ENCODE measurements around the gene TGFB2. TPM values are rescaled to one million over a fixed set of nuclear protein-coding genes. Genes with fewer than 3 reads are reported as not detected.

Gene TGFB2
- polyA plus RNA-seq, 4 donors, result 10.0 to 32.2 (median 18.9) TPM

DNA sequence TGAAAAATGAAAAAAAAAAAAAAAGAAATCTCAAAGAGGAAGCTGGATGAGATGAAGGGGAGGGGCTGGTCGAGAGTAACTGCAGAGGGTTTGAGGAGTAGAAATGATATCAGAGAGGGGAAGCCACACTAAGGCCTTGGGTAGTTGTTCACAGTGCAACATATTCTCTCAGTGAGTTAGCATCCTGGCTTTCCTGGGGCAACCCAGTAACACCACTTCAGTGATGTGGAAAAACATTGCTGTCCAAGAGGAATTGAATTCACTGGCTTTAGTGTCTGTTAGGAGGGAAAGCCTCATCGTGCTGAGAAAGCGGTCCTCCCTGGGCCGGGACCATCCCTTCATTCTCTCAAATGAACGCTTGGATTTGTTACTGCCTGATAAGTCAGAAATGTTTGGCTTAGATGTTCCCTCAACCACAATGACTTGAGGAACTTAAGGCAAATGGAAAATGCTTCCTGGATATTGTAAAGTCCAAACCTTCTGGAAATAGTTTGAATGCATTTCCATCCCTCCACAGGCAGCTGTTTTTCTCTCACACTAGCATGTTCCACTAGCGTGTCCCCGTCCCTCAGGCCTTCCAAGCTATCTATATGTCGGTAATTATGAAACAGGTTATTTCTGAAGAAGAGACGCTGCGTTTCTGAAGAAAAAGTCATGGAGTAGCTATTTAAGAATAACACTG, 12.2 kb downstream of the TGFB2 start:
- no peak for DNase-seq (ENCODE audit: low read depth in 4 of 4, low spot score in 3 of 4)

DNA sequence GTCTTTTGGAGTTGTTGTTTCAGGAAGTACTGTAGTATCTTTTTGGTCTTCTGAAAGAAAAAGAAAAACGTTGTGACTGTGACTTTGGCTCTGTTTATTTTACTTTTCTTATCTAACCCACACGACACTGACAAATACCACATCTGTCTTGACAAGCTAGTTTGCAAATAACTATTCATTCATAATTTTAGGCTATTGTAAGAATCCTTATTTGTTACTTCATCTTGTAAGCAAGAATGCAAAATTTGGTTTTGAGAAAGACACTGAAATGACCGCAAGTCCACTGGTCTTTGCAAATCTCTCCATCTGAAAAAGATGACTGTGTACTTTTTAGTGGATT, 12.7 kb downstream of the TGFB2 start:
- DNase-seq (ENCODE audit: low read depth in 4 of 4, low spot score in 3 of 4), result no peak

DNA sequence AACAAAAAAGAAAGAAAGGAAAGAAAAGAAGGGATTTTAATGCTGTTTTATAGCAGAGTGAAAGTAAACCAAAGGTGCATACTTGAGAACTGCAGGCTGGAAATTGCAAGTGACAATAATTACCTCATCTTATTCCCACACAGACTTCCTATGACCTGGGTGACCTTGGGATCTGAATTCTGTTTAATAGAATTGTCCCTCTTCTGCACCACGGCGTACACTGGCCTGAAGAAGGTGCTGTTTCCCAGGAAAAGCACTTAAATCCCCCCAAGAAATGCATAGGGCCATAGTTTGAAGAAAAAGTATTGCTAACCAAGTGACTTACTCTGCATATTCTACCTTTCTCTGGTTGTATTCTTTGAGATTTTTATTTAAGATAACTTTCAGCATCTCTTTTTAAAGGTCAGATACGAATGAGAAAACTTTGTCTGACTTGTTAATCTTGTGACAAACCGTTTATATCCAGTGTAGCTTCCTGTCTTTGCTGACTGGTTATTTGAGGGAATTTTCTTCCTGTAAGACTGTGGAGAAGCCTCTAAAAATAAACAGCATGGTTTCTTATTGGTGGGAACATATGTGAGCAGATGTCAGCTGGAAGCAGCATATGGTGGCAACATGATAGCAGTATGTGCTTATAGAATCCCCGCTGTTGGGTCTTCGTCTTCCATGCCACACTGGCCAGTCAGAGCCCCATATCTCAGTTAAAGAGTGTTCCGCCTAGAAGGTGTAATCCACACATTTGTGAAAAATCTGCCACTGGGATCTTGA, 16.3 kb downstream of the TGFB2 start:
- DNase-seq (ENCODE audit: low read depth in 4 of 4, low spot score in 3 of 4), result no peak

- DNase-seq (ENCODE audit: low read depth in 4 of 4, low spot score in 3 of 4), result no peak
Observed at GRCh38 chr1:218362418-218363076, 17.4 kb downstream of the TGFB2 start.

- no peak for DNase-seq (ENCODE audit: low read depth in 4 of 4, low spot score in 3 of 4)
Observed at GRCh38 chr1:218363141-218363540, 18.0 kb downstream of the TGFB2 start.

DNA sequence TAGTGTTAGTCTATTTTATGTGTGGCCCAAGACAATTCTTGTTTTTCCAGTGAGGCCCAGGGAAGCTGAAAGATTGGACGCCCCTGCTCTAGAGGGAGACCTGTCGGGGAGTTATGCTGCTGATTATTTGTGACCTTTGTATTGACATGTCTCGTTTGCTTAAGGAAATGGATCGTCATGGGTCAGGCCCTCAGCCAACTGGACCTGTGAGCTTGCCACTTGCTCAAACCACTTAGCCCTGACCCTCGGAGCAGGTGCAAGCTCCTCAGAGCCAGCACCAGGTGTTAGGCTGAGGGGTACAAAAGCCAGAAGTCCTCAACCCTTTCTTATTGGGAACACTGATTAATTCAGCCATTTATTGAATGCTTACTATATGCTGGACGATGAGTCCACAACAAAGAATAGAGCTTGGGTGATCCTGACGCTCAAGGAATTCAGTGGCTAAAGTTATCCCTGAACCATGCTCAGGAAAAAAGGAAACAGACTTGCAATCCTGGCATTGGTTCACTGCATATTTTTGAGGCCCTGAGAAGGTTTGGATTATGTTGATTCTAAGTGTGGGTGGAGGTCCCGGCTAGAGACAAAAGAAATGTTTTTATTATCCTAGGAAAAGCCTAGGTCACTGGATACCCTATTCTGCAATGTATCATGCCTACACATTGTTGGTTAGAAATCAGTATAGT, 19.0 kb downstream of the TGFB2 start:
- no peak for DNase-seq (ENCODE audit: low read depth in 4 of 4, low spot score in 3 of 4)

DNA sequence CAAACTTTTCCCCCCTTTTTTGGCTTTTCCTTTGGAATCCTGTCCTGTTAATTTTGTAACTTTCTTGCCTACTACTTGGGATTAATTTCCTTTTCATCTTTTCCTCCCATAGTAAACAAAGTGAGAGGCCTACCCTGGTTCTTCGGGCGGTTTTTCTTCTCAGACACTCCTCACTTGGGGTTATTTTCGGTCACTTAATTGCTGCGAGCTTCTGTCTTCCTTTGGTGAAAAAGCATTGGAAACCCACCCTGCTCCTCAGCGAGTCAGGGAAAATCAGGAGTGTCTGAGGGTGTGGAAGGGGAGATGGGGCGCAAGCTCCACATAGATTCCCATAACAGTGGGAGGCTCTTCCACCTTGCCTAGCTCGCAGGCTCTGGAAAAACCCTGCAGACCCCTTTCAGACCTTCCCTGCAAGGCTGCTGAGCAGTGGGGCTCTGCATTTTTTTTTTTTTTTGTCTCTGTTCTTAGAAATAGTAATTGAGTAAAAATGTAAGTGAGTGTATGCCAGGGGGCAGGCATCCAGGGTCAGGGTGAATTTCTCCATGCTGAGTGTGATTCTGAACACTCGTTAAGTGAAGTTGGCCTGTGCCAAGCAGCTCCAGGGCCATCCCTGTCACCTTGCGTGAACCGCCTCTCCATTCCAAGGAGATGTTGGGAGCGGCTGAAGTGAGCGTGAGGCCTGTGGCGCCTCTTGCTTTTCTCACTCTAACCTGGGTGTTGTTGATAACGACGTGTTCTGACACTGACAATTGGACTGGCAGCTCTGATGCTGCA, 20.3 kb downstream of the TGFB2 start:
- no peak for DNase-seq (ENCODE audit: low read depth in 4 of 4, low spot score in 3 of 4)

DNA sequence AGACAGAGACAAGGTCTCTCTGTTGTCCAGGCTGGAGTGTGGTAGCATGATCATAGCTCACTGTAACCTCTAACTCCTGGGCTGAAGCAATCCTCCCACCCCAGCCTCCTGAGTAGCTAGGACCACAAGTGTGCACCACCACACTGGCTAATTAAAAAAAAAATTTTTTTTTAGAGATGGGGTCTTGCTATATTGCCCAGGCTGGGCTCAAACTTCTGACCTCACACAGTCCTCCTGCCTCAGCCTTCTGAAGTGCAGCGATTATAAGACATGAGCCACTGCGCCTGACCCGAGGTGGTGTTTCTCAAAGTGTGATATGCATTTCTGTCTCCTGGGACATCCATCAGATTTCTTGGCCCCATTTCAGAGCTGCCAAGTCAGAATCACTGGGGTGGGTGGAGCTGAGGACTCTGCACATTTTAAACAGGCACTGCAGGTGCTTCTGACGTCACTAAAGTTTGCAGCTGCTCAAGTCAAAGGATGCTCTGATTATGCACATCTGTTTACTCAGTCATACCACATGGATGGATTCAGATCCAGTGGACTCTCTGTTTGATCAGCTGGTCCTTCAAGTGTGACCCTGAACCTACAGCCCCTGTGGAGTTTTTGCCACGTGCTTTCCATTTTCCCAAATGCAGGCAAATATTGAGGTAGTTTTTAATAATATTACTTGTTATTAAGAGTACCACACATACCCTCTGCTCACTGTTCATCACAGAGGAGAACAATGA, 21.4 kb downstream of the TGFB2 start:
- DNase-seq (ENCODE audit: low read depth in 4 of 4, low spot score in 3 of 4), result no peak

DNA sequence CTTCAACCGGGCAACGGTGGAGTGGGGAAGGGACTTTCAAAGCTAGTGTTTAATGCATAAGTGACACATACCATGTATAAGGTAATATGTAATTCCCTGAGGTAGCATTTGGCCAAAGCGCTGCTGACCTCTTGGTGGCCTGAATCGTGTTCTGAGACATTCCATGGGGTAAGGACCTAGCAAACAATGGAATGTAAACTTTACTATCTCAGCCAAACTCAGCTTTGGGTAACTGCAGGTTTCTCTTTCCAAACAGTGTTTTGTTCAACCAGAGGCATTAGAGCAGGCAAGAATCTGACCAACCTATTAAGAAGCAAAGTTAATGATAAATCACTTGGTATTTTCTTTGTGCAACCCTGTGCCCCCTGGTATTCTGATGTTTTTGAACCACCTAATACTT, 22.0 kb downstream of the TGFB2 start:
- DNase-seq (ENCODE audit: low read depth in 4 of 4, low spot score in 3 of 4), result no peak

GRCh38 chr1:218368686-218369085, 23.6 kb downstream of the TGFB2 start:
- DNase-seq (ENCODE audit: low read depth in 4 of 4, low spot score in 3 of 4), result no peak

DNA sequence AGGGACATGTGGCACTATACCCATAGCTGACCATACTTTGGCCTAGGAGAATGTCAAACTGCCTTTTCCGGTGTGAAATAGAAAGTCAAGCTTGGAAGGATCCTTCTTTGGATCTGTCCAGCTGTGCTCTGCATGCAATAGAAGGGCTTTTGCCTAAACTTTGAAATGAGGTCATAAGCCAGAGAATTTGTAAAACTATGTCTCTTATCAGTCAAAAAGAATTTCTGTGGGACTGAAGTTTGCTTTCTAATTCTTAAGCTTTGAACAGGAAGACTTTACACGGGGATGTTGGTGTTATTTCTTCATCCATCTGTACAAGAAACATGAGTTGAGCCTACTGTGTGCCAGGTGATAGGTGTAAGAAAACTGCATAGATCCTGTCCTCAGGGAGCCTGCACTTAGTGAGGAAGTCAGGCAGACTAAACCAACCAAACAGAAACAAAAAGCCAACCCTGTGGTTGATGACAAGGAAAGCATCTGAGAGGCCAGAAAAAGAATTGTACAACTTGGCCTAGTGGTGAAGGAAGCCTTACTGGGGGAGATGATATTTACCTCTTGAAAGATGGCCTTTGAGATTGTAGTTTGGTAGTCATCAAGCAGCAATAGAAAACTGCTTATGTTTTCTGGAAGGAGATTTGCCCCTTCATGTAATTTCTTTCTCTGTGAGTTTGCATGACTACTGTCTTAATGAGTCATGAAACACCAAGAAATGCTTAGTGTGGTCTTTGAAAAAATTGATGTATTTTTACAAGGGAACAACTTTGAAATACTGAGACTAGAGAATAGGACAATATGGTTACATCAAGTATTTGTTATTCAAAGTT, 24.8 kb downstream of the TGFB2 start:
- no peak for DNase-seq (ENCODE audit: low read depth in 4 of 4, low spot score in 3 of 4)

DNA sequence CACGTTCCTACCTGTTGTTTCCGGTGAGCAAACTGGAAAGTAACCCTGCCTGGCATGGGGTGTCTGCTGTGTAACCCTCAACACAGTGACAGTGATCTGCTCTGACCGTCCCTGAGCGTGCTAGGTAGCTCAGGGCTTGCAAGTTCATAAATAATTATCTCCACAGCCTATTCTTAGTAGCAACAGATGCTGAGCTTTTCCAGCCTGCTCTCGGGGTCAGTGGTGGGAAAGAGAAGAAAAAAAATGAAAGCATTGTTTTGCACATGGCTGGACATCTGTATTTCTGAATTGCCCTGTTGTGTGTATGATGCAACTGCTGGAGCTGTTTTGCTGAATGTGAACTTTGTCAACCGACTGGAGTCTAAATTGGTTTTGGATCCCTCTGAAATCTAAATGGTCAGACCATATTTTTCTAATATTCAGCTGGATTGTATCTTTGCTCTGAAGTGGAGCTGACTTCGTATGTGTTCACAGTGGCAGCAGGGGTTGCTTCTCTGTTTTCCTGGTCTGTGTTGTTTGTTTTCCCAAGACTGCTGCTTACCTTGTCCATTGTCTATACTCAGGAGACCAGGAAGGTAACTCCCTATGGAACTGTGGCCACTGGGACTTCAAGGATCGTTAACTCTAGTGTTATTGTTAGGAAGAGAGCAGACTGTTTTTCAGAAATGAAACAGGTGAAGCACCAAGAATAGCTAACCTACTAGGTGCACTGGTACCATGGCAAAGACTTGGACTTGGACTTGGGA, 27.0 kb downstream of the TGFB2 start:
- DNase-seq (ENCODE audit: low read depth in 4 of 4, low spot score in 3 of 4), result no peak

DNA sequence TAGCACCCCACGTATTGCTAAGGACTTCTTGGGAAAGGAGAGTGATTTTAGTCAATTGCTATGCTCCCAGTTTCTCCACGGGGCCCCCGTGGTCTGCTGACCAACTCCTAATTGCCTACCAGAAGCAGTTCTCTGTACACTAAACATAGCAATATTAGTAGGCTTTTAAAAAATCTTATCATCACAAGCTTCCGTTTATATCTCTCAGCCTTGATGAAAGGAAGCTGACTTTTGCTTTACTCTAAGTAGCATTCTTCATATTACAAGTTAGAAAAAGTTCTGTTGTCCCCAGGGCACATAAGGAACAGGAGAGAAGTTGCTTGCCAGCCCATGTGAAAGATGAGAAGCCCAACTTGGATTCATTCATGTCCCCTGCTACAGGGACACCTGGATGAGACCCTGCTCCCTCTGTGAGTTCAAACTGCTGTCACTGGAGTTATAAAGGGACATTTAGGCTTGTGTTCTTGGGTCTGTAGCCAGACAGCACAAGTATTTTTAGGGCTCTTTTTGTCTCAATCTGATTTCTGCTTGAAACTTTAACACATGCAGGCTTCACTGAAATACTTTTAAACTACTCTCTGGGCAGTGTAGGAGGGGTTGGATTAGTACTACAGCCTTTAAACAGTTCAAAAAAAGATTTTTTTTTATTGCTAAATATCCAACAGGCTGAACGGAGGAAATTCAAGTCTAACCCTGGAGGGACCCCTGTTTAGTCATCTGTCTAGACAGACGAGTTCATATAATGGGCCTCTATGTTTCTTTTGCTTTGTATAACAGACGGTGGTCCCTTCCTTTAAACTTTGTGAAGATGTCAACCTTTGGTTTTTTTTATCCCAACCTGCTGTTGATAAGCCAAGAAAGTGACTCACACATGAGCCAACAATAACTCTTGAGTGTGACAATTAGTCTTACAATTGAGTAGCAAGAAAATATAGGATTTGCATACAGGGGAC, 29.5 kb downstream of the TGFB2 start:
- DNase-seq (ENCODE audit: low read depth in 4 of 4, low spot score in 3 of 4), result no peak

DNA sequence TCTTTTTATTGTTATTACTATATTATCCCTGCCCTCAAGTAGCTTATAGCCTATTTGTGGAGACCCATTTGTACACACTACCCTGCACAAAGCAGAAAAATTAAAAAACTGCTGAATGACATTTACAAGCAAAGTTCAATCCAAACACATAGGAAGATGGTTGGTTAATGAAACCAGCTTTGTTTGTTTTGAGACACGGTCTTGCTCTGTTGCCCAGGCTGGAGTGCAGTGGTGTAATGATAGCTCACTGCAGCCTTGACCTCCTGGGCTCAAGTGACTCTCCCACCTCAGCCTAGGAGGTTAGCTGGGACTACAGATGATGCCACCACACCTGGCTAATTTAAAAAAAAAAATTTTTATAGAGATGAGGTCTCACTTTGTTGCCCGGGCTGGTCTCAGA, 31.6 kb downstream of the TGFB2 start:
- DNase-seq (ENCODE audit: low read depth in 4 of 4, low spot score in 3 of 4), result no peak

GRCh38 chr1:218377143-218377660, 32.1 kb downstream of the TGFB2 start:
- no peak for DNase-seq (ENCODE audit: low read depth in 4 of 4, low spot score in 3 of 4)

- DNase-seq (ENCODE audit: low read depth in 4 of 4, low spot score in 3 of 4), result no peak
Observed at GRCh38 chr1:218380125-218380977, 35.2 kb downstream of the TGFB2 start.
